SH-SY5Y (cell line): ENCODE results near the gene ZNF497.

Experiments
- GATA2 ChIP-seq: IDR thresholded peaks from 2 replicates; pipeline ENCODE4 v1.6.1; 2011; ENCODE audit warnings: mild to moderate bottlenecking, low read depth, low read length
- GATA3 ChIP-seq: IDR thresholded peaks from 2 replicates; pipeline ENCODE4 v1.6.1; 2011; ENCODE audit warnings: low read depth, mild to moderate bottlenecking, low read length, moderate library complexity

GRCh38 chr19:58409010-58409790 is 46.6 kb upstream of the ZNF497 start:
- TF ChIP-seq GATA2 (no peak), GATA3 (no peak)
